Neural cell (in vitro differentiated cells): ENCODE data around the gene MAPK1IP1L. TPM values are rescaled to one million over a fixed set of nuclear protein-coding genes. Genes with fewer than 3 reads are reported as not detected.

Experiments used
- H2AFZ ChIP-seq: fragments of 200-600, 300-800 bp; sonication (generic), shearing (Covaris generic); 2 replicates; pipeline ENCODE4 v1.6.0; 2014; ENCODE audit warnings: low read depth, mild to moderate bottlenecking, antibody characterized with exemption, low read length, moderate library complexity
- H3F3A ChIP-seq: fragments of 200-600 bp; shearing (Covaris generic); 2 replicates; pipeline ENCODE4 v1.6.1; 2016; ENCODE audit warnings: mild to moderate bottlenecking, moderate library complexity, mixed read lengths, antibody characterized with exemption, low read length; ENCODE audit not compliant: insufficient read depth, poor library complexity, severe bottlenecking
- H3K27ac ChIP-seq: fragments of 200-600, 300-800 bp; sonication (generic), shearing (Covaris generic); 2 replicates; pipeline ENCODE4 v1.5.1; 2014; ENCODE audit warnings: mild to moderate bottlenecking, low read length, moderate library complexity
- H3K27me3 ChIP-seq: fragments of 300-800, 200-600 bp; sonication (generic), shearing (Covaris generic); 2 replicates; pipeline ENCODE4 v1.6.0; 2014; ENCODE audit warnings: mild to moderate bottlenecking, low read depth, low read length, moderate library complexity; ENCODE audit not compliant: insufficient read depth
- H3K36me3 ChIP-seq: fragments of 300-800, 200-600 bp; sonication (generic), shearing (Covaris generic); 2 replicates; pipeline ENCODE4 v1.5.1; 2014; ENCODE audit warnings: mild to moderate bottlenecking, antibody characterized with exemption, low read length, moderate library complexity; ENCODE audit not compliant: insufficient read depth
- H3K4me2 ChIP-seq: fragments of 300-800, 200-600 bp; sonication (generic), shearing (Covaris generic); 2 replicates; pipeline ENCODE4 v1.6.0; 2014; ENCODE audit warnings: mild to moderate bottlenecking, low read length
- H3K4me3 ChIP-seq: fragments of 300-800, 200-600 bp; sonication (generic), shearing (Covaris generic); 2 replicates; pipeline ENCODE4 v1.5.1; 2014; ENCODE audit warnings: mild to moderate bottlenecking, low read length, moderate library complexity
- H3K79me2 ChIP-seq: fragments of 200-600 bp; shearing (Covaris generic); replicated peaks from 2 replicates; pipeline ENCODE4 v1.6.0; 2014; ENCODE audit warnings: mild to moderate bottlenecking, low read length, moderate library complexity; ENCODE audit not compliant: insufficient read depth
- H3K9ac ChIP-seq: fragments of 300-800, 200-600 bp; sonication (generic), shearing (Covaris generic); 2 replicates; pipeline ENCODE4 v1.6.1; 2016; ENCODE audit warnings: mild to moderate bottlenecking, low read length, mixed read lengths
- H3K9me2 ChIP-seq: fragments of 200-600 bp; shearing (Covaris generic); 2 replicates; pipeline ENCODE4 v1.6.1; 2016; ENCODE audit warnings: mild to moderate bottlenecking, low read length, mixed read lengths; ENCODE audit not compliant: insufficient read depth
- H3K9me3 ChIP-seq: fragments of 200-600, 300-800 bp; sonication (generic), shearing (Covaris generic); 2 replicates; pipeline ENCODE4 v1.6.1; 2016; ENCODE audit warnings: mild to moderate bottlenecking, mixed run types, low read length, moderate library complexity, mixed read lengths
- H4K20me1 ChIP-seq: fragments of 200-600 bp; shearing (Covaris generic); 2 replicates; pipeline ENCODE4 v1.6.1; 2016; ENCODE audit warnings: mild to moderate bottlenecking, mixed run types; ENCODE audit not compliant: insufficient read depth
- EP300 ChIP-seq: fragments of 450-650 bp; conservative IDR thresholded peaks from 2 replicates; pipeline ENCODE4 v1.6.1; 2014; ENCODE audit warnings: antibody characterized with exemption, mild to moderate bottlenecking, moderate library complexity; ENCODE audit not compliant: poor library complexity, severe bottlenecking
- EZH2 ChIP-seq: fragments of 200-600, 300-800 bp; shearing (Covaris generic), sonication (generic); IDR thresholded peaks from 2 replicates; pipeline ENCODE4 v1.6.1; 2014; ENCODE audit warnings: antibody characterized with exemption, low read length, borderline replicate concordance, mild to moderate bottlenecking; ENCODE audit not compliant: insufficient read depth, poor library complexity, severe bottlenecking
- MXI1 ChIP-seq: fragments of 450-650 bp; conservative IDR thresholded peaks from 2 replicates; pipeline ENCODE4 v1.6.1; 2014; ENCODE audit warnings: antibody characterized with exemption, mild to moderate bottlenecking; ENCODE audit not compliant: poor library complexity, severe bottlenecking
- POLR2AphosphoS5 ChIP-seq: IDR thresholded peaks from 2 replicates; pipeline ENCODE4 v1.6.1; 2012
- RAD21 ChIP-seq: fragments of 450-650 bp; conservative IDR thresholded peaks from 2 replicates; pipeline ENCODE4 v1.6.1; 2014; ENCODE audit warnings: antibody characterized with exemption, mild to moderate bottlenecking, moderate library complexity
- SMC3 ChIP-seq: fragments of 450-650 bp; conservative IDR thresholded peaks from 2 replicates; pipeline ENCODE4 v1.6.1; 2014; ENCODE audit warnings: antibody characterized with exemption, mild to moderate bottlenecking, moderate library complexity; ENCODE audit not compliant: poor library complexity
- TAF1 ChIP-seq: IDR thresholded peaks from 2 replicates; pipeline ENCODE4 v1.6.1; 2012; ENCODE audit warnings: low read depth
- polyA plus RNA-seq: library from polyadenylated mRNA; depleted of rRNA; stranded (reverse); fragments of >200 nt; gene quantifications from 2 replicates; pipeline ENCODE4 v1.2.3, GENCODE V29; 2014
- TF ChIP-seq, protein P1 (sequence below): IDR thresholded peaks from 2 replicates; pipeline ENCODE4 v1.6.1; 2012; ENCODE audit warnings: borderline replicate concordance
- TF ChIP-seq, protein P2 (sequence below): fragments of 450-650 bp; IDR thresholded peaks from 2 replicates; pipeline ENCODE4 v1.5.1; 2014; ENCODE audit warnings: antibody characterized with exemption, mild to moderate bottlenecking, moderate library complexity; ENCODE audit not compliant: poor library complexity, severe bottlenecking

MAPK1IP1L gene
- polyA plus RNA-seq, 1 donor from 2014 or later: 35.4 TPM

DNA sequence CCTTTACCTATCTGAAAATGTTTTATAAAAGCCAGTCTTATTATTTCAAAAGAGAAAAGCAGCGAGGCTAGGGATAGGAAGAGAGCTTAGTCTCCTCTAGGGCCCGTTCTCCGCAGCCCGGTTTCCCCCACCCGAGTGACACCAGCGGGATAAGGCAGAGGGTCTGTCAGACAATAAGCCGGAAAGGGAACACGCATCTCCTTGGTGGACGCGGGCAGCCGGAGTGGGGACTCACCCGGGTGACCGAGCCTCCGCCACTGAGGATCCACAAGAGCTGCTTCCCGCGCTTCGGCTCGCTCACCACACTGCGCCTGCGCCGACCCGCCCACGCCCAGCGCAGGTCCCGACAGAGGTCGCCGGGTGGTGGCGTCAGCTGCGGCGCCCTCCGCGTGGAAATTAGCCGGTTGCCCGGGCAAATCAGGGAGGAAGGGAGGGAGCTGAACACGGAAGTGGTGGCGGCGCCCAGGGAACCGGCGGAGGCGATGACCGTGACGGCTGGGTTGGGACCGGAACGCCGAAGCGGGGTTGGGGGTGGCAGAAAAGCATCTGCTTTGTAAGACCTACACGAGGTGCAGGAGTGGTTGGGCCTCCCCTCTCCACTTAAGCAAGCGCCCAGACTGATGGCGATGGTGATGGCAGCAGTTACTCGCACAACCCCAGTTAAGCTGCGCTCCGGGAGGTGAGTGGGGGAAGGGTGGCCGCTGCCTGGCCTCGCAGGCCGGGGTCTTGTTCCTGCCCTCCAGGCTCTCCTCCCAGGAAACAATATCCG is 24.5 kb upstream of the MAPK1IP1L start, which contains the start of the genes SOCS4 and WDHD1:
Gene SOCS4, plus strand, starts transcription at position 444 of the 769 bp plus-strand sequence. CDS start 15,806 bp downstream, outside the sequence.
Gene WDHD1, minus strand, starts transcription at position 307 of the 769 bp plus-strand sequence. CDS start 312 bp downstream, outside the sequence.
- Histone ChIP-seq H2AFZ (peak within 1 kb of the TSS; percentile 67), H3K79me2 (peaks cover 62% of the 10 kb centered on the region), H3F3A (no peaks in the 10 kb centered on the region)

DNA sequence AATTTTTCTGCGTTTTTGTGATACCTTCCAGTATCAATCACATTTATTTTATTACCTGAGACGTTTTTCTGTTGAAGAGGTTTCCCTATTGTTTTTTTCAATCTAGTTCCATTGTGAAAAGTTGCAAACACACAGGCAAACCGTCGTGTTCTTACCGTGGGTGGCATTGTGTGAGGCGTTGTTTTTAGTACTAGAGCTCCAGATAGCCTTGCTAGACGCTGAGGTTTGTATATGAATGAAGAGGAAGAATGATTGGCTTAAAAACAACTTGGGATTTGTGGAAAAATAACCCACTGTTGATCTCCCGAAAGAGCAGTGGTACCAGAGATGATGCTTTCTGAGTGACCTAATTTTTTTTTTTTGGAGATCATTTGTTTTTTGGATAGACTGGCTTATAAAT is 23.4 kb upstream of the MAPK1IP1L start:
- H2AFZ ChIP-seq: no peak overlapping the region
- H3K27ac ChIP-seq: peak overlapping the region; percentile 90

More for the DNA sequence above, 24.5 kb upstream of the MAPK1IP1L start, which contains the start of the genes SOCS4 and WDHD1:
- peak within 1 kb of the TSS; percentile 79 for H3K4me3 ChIP-seq
- H3K27ac ChIP-seq: peak within 1 kb of the TSS; percentile 90
- H3K27me3 ChIP-seq: no peaks in the 10 kb centered on the region
- no peaks in the 10 kb centered on the region for H3K36me3 ChIP-seq
- H3K9me2 ChIP-seq: no peaks in the 10 kb centered on the region
- peak within 1 kb of the TSS; percentile 92 for H3K4me2 ChIP-seq
- TF ChIP-seq MXI1 (peak; percentile 97), EZH2 (no peak), RAD21 (peak; percentile 47), EP300 (peak; percentile 73), TAF1 (peak; percentile 46), SMC3 (peak; percentile 57), POLR2AphosphoS5 (peak; percentile 89)
- TF ChIP-seq, protein P1, sequence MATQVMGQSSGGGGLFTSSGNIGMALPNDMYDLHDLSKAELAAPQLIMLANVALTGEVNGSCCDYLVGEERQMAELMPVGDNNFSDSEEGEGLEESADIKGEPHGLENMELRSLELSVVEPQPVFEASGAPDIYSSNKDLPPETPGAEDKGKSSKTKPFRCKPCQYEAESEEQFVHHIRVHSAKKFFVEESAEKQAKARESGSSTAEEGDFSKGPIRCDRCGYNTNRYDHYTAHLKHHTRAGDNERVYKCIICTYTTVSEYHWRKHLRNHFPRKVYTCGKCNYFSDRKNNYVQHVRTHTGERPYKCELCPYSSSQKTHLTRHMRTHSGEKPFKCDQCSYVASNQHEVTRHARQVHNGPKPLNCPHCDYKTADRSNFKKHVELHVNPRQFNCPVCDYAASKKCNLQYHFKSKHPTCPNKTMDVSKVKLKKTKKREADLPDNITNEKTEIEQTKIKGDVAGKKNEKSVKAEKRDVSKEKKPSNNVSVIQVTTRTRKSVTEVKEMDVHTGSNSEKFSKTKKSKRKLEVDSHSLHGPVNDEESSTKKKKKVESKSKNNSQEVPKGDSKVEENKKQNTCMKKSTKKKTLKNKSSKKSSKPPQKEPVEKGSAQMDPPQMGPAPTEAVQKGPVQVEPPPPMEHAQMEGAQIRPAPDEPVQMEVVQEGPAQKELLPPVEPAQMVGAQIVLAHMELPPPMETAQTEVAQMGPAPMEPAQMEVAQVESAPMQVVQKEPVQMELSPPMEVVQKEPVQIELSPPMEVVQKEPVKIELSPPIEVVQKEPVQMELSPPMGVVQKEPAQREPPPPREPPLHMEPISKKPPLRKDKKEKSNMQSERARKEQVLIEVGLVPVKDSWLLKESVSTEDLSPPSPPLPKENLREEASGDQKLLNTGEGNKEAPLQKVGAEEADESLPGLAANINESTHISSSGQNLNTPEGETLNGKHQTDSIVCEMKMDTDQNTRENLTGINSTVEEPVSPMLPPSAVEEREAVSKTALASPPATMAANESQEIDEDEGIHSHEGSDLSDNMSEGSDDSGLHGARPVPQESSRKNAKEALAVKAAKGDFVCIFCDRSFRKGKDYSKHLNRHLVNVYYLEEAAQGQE: peak; percentile 73
- TF ChIP-seq, protein P2, sequence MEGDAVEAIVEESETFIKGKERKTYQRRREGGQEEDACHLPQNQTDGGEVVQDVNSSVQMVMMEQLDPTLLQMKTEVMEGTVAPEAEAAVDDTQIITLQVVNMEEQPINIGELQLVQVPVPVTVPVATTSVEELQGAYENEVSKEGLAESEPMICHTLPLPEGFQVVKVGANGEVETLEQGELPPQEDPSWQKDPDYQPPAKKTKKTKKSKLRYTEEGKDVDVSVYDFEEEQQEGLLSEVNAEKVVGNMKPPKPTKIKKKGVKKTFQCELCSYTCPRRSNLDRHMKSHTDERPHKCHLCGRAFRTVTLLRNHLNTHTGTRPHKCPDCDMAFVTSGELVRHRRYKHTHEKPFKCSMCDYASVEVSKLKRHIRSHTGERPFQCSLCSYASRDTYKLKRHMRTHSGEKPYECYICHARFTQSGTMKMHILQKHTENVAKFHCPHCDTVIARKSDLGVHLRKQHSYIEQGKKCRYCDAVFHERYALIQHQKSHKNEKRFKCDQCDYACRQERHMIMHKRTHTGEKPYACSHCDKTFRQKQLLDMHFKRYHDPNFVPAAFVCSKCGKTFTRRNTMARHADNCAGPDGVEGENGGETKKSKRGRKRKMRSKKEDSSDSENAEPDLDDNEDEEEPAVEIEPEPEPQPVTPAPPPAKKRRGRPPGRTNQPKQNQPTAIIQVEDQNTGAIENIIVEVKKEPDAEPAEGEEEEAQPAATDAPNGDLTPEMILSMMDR: peak; percentile 49
- no peaks in the 10 kb centered on the region for H4K20me1 ChIP-seq
- H3K9ac ChIP-seq: peak within 1 kb of the TSS; percentile 82
- no peaks in the 10 kb centered on the region for H3K9me3 ChIP-seq

More for the DNA sequence above, 23.4 kb upstream of the MAPK1IP1L start:
- Histone ChIP-seq H3K27me3 (no peaks in the 10 kb centered on the region), H3K79me2 (peaks cover 68% of the 10 kb centered on the region), H3K4me2 (peak overlapping the region; percentile 92), H3K9me2 (no peaks in the 10 kb centered on the region), H3K9me3 (no peaks in the 10 kb centered on the region), H4K20me1 (no peaks in the 10 kb centered on the region), H3K36me3 (no peaks in the 10 kb centered on the region), H3K4me3 (peak overlapping the region; percentile 79), H3K9ac (peak overlapping the region; percentile 82), H3F3A (no peaks in the 10 kb centered on the region)
- TF ChIP-seq, protein P2: no peak
- peak; percentile 17 for TF ChIP-seq POLR2AphosphoS5
